ENCODE results near the gene FANCC.

The FANCC gene

DNA sequence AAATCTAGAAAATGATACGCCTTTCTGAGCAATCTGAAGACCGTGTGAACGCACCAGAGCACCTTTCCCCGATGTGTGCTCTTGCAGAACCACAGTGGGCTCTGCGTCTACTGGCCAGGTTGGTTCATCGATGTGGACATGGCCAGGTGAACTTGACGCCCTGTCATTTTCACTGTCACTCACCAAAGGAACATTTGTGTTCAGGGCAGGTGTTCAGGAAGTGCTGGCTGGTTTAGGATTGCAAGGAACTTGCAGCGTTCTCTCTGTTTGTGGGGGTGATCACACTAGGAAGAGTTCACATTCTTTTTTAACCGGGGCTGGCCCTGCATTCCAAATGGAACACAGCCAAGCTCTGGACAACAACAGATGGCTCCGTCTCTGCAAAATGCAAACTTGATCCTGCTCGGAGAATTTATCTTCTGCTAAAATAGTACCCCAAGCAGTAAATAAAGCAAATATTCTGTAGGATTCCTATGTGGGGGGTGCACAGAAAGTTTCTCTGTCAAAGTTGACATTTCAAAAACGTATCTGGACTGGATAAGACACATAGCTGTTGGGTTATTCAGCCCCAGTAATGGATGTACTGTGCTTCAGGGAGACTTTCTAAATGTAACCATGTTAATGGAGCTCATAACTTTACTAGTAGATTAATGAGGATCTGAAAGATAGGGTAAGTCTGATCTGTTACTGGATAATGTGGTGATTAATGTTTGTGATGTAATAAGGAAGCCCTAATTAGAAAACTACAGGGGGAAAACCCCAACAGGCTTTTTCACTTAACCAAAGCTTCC, 45.7 kb upstream of the FANCC start:
- Histone ChIP-seq H3K4me1 (ENCODE audit: control insufficient read depth, insufficient read depth, low read depth, low read length) (peaks cover 5% of the 10 kb centered on the region), H3K79me1 (replicated peaks; ENCODE audit: low read length, poor library complexity, severe bottlenecking) (no peaks in the 10 kb centered on the region), H3K4ac (ENCODE audit: low read depth in 1 of 2, low read length in 2 of 2) (no peak overlapping the region), H4K8ac (ENCODE audit: low read length) (peak overlapping the region; percentile 37), H2AFZ (ENCODE audit: low read depth, low read length) (no peak overlapping the region), H3K9ac (ENCODE audit: low read length) (no peak overlapping the region), H2BK120ac (ENCODE audit: low read depth, low read length) (no peak overlapping the region), H3K4me3 (ENCODE audit: insufficient read depth in 1 of 2, low read depth in 1 of 2, low read length in 2 of 2) (no peak overlapping the region), H3K14ac (ENCODE audit: low read length in 2 of 2) (no peak overlapping the region), H4K91ac (ENCODE audit: low read length) (peak overlapping the region; percentile 79), H2AK5ac (ENCODE audit: low read length, severe bottlenecking) (no peak overlapping the region), H3K36me3 (ENCODE audit: control insufficient read depth in 1 of 2, insufficient read depth in 2 of 2, low read depth in 1 of 2, low read length in 2 of 2) (no peaks in the 10 kb centered on the region), H3K27ac (ENCODE audit: low read length, poor library complexity, severe bottlenecking) (no peak overlapping the region), H3K4me2 (ENCODE audit: low read length, poor library complexity, severe bottlenecking) (peak overlapping the region; percentile 6), H3K23ac (ENCODE audit: low read length in 2 of 2) (peak overlapping the region in 1 of 2 experiments; percentile 54), H2BK15ac (ENCODE audit: low read depth, poor library complexity, severe bottlenecking) (peak overlapping the region; percentile 80), H3K18ac (ENCODE audit: low read depth in 1 of 2, low read length in 2 of 2) (peak overlapping the region in 1 of 2 experiments; percentile 41), H2BK5ac (ENCODE audit: low read depth, low read length, poor library complexity, severe bottlenecking) (no peak overlapping the region), H3K9me3 (ENCODE audit: control insufficient read depth, low read length) (no peaks in the 10 kb centered on the region), H3K27me3 (ENCODE audit: control insufficient read depth in 1 of 2, insufficient read depth in 1 of 2, low read length in 2 of 2) (peaks cover 0 to 20% of the 10 kb centered on the region in 2 experiments), H2BK12ac (ENCODE audit: low read length in 2 of 2) (no peak overlapping the region)
- WGBS, result 69% methylated on average over 11 of the region's 12 CpGs
- peak; percentile 51 for DNase-seq

DNA sequence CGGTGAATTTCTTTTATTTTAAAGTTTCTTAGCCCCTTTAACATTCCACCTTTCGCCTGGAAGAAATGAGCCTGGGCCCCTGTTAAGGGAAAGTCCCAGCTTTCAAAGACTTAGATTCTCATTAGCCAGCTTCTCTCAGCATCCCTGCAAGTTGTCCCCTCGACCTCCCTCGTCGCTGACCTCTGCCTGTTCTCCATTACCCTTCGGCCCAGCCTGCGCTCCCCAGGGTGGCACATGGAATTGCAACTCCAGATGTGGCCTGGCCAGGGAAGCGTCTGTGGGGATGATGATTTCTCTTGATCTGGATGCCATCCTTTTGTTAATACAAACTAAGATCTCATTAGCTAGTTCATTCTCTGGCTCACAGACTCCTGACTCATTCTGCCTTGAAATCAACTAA, 43.4 kb upstream of the FANCC start:
- H3K27ac ChIP-seq (ENCODE audit: low read length, poor library complexity, severe bottlenecking), result no peak overlapping the region
- H3K4me3 ChIP-seq (ENCODE audit: insufficient read depth in 1 of 2, low read depth in 1 of 2, low read length in 2 of 2), result no peak overlapping the region
- peaks cover 0 to 20% of the 10 kb centered on the region in 2 experiments for H3K27me3 ChIP-seq (ENCODE audit: control insufficient read depth in 1 of 2, insufficient read depth in 1 of 2, low read length in 2 of 2)
- H3K14ac ChIP-seq (ENCODE audit: low read length in 2 of 2), result no peak overlapping the region
- no peak overlapping the region for H4K8ac ChIP-seq (ENCODE audit: low read length)
- no peak overlapping the region for H2AK5ac ChIP-seq (ENCODE audit: low read length, severe bottlenecking)
- no peak overlapping the region for H2BK12ac ChIP-seq (ENCODE audit: low read length in 2 of 2)
- H2AFZ ChIP-seq (ENCODE audit: low read depth, low read length), result no peak overlapping the region
- no peak overlapping the region for H4K91ac ChIP-seq (ENCODE audit: low read length)
- WGBS, result 69% methylated on average over 8 of the region's 8 CpGs
- H3K23ac ChIP-seq (ENCODE audit: low read length in 2 of 2), result no peak overlapping the region
- no peaks in the 10 kb centered on the region for H3K79me1 ChIP-seq (replicated peaks; ENCODE audit: low read length, poor library complexity, severe bottlenecking)
- no peak overlapping the region for H3K4me2 ChIP-seq (ENCODE audit: low read length, poor library complexity, severe bottlenecking)
- H2BK5ac ChIP-seq (ENCODE audit: low read depth, low read length, poor library complexity, severe bottlenecking), result no peak overlapping the region
- peaks cover 5% of the 10 kb centered on the region for H3K4me1 ChIP-seq (ENCODE audit: control insufficient read depth, insufficient read depth, low read depth, low read length)
- no peak overlapping the region for H3K9ac ChIP-seq (ENCODE audit: low read length)
- H3K18ac ChIP-seq (ENCODE audit: low read depth in 1 of 2, low read length in 2 of 2), result no peak overlapping the region
- no peak overlapping the region for H3K4ac ChIP-seq (ENCODE audit: low read depth in 1 of 2, low read length in 2 of 2)
- no peaks in the 10 kb centered on the region for H3K36me3 ChIP-seq (ENCODE audit: control insufficient read depth in 1 of 2, insufficient read depth in 2 of 2, low read depth in 1 of 2, low read length in 2 of 2)
- H3K9me3 ChIP-seq (ENCODE audit: control insufficient read depth, low read length), result no peaks in the 10 kb centered on the region
- no peak overlapping the region for H2BK120ac ChIP-seq (ENCODE audit: low read depth, low read length)
- no peak for DNase-seq
- H2BK15ac ChIP-seq (ENCODE audit: low read depth, poor library complexity, severe bottlenecking), result no peak overlapping the region

DNA sequence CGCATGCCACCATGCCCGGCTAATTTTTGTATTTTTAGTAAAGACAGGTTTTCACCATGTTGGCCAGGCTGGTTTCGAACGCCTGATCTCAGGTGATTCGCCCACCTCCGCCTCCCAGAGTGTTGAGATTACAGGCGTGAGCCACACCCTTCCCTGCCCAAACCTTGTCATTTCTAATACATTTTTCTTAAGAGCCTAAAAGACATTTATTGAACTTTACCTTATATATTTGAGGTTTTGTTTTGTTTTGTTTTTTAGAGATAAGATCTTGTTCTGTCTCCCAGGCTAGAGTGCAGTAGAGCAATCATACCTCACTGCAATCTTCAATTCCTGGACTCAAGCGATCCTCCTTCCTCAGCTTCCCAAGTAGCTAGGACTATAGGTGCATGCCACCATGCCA, 39.8 kb upstream of the FANCC start:
- no peaks in the 10 kb centered on the region for H3K9me3 ChIP-seq (ENCODE audit: control insufficient read depth, low read length)
- H3K18ac ChIP-seq (ENCODE audit: low read depth in 1 of 2, low read length in 2 of 2), result no peak overlapping the region
- H3K4ac ChIP-seq (ENCODE audit: low read depth in 1 of 2, low read length in 2 of 2), result no peak overlapping the region
- DNase-seq, result no peak
- no peak overlapping the region for H3K4me2 ChIP-seq (ENCODE audit: low read length, poor library complexity, severe bottlenecking)
- no peak overlapping the region for H3K23ac ChIP-seq (ENCODE audit: low read length in 2 of 2)
- no peak overlapping the region for H2AK5ac ChIP-seq (ENCODE audit: low read length, severe bottlenecking)
- no peak overlapping the region for H4K8ac ChIP-seq (ENCODE audit: low read length)
- peaks cover 0 to 15% of the 10 kb centered on the region in 2 experiments for H3K27me3 ChIP-seq (ENCODE audit: control insufficient read depth in 1 of 2, insufficient read depth in 1 of 2, low read length in 2 of 2)
- H3K4me3 ChIP-seq (ENCODE audit: insufficient read depth in 1 of 2, low read depth in 1 of 2, low read length in 2 of 2), result no peak overlapping the region
- no peaks in the 10 kb centered on the region for H3K36me3 ChIP-seq (ENCODE audit: control insufficient read depth in 1 of 2, insufficient read depth in 2 of 2, low read depth in 1 of 2, low read length in 2 of 2)
- H3K79me1 ChIP-seq (replicated peaks; ENCODE audit: low read length, poor library complexity, severe bottlenecking), result no peaks in the 10 kb centered on the region
- H2BK120ac ChIP-seq (ENCODE audit: low read depth, low read length), result no peak overlapping the region
- H3K27ac ChIP-seq (ENCODE audit: low read length, poor library complexity, severe bottlenecking), result no peak overlapping the region
- no peak overlapping the region for H3K14ac ChIP-seq (ENCODE audit: low read length in 2 of 2)
- no peak overlapping the region for H4K91ac ChIP-seq (ENCODE audit: low read length)
- no peak overlapping the region for H2BK15ac ChIP-seq (ENCODE audit: low read depth, poor library complexity, severe bottlenecking)
- H2BK5ac ChIP-seq (ENCODE audit: low read depth, low read length, poor library complexity, severe bottlenecking), result no peak overlapping the region
- no peak overlapping the region for H2AFZ ChIP-seq (ENCODE audit: low read depth, low read length)
- no peak overlapping the region for H2BK12ac ChIP-seq (ENCODE audit: low read length in 2 of 2)
- 91% methylated on average over 4 of the region's 8 CpGs for WGBS
- H3K4me1 ChIP-seq (ENCODE audit: control insufficient read depth, insufficient read depth, low read depth, low read length), result peaks cover 2% of the 10 kb centered on the region
- H3K9ac ChIP-seq (ENCODE audit: low read length), result no peak overlapping the region

DNA sequence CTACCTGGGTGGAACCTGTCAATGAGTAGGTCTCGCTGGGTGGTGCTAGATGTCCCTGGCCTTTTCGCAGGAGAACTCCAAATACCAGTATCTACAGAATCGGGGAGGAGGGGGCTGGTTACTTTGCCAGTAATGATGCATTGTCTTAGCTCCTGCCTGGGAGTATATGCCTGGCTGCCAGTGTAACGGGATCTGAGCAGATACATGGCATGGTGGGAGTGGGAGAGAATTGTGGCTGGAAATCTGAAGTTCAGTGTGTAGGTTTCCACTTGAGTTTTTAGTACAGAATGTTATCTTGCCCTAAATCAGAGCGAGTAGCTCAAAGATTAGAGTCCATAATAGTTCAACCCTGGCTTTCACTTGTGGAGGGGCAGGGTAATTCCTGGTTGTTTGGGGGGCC, 38.0 kb upstream of the FANCC start:
- H3K14ac ChIP-seq (ENCODE audit: low read length in 2 of 2), result no peak overlapping the region
- H2BK120ac ChIP-seq (ENCODE audit: low read depth, low read length), result no peak overlapping the region
- H3K9ac ChIP-seq (ENCODE audit: low read length), result no peak overlapping the region
- H2BK5ac ChIP-seq (ENCODE audit: low read depth, low read length, poor library complexity, severe bottlenecking), result no peak overlapping the region
- no peak overlapping the region for H3K27ac ChIP-seq (ENCODE audit: low read length, poor library complexity, severe bottlenecking)
- H3K4me1 ChIP-seq (ENCODE audit: control insufficient read depth, insufficient read depth, low read depth, low read length), result no peaks in the 10 kb centered on the region
- peak overlapping the region in 1 of 2 experiments; percentile 11 for H3K18ac ChIP-seq (ENCODE audit: low read depth in 1 of 2, low read length in 2 of 2)
- H4K8ac ChIP-seq (ENCODE audit: low read length), result no peak overlapping the region
- no peaks in the 10 kb centered on the region for H3K79me1 ChIP-seq (replicated peaks; ENCODE audit: low read length, poor library complexity, severe bottlenecking)
- H3K4ac ChIP-seq (ENCODE audit: low read depth in 1 of 2, low read length in 2 of 2), result peak overlapping the region in 1 of 2 experiments; percentile 37
- DNase-seq, result no peak
- no peak overlapping the region for H2AK5ac ChIP-seq (ENCODE audit: low read length, severe bottlenecking)
- H3K36me3 ChIP-seq (ENCODE audit: control insufficient read depth in 1 of 2, insufficient read depth in 2 of 2, low read depth in 1 of 2, low read length in 2 of 2), result no peaks in the 10 kb centered on the region
- H3K4me3 ChIP-seq (ENCODE audit: insufficient read depth in 1 of 2, low read depth in 1 of 2, low read length in 2 of 2), result no peak overlapping the region
- 77% methylated on average over 4 of the region's 5 CpGs for WGBS
- no peaks in the 10 kb centered on the region for H3K9me3 ChIP-seq (ENCODE audit: control insufficient read depth, low read length)
- H3K4me2 ChIP-seq (ENCODE audit: low read length, poor library complexity, severe bottlenecking), result no peak overlapping the region
- no peak overlapping the region for H3K23ac ChIP-seq (ENCODE audit: low read length in 2 of 2)
- no peak overlapping the region for H2BK12ac ChIP-seq (ENCODE audit: low read length in 2 of 2)
- no peak overlapping the region for H2BK15ac ChIP-seq (ENCODE audit: low read depth, poor library complexity, severe bottlenecking)
- H2AFZ ChIP-seq (ENCODE audit: low read depth, low read length), result no peak overlapping the region
- H3K27me3 ChIP-seq (ENCODE audit: control insufficient read depth in 1 of 2, insufficient read depth in 1 of 2, low read length in 2 of 2), result peaks cover 0 to 6% of the 10 kb centered on the region in 2 experiments
- no peak overlapping the region for H4K91ac ChIP-seq (ENCODE audit: low read length)

Data from mesenchymal stem cell (in vitro differentiated cells and primary cell).